C4-2B (cell line): ENCODE measurements around the gene CDC42EP2.
A peak's percentile ranks its signal among the peaks of the same experiment; 100 is the strongest.
"Not testable (repeated sequence)": the region's sequence is repeated elsewhere in the genome, so short reads cannot be mapped to it uniquely, and the experiment has no call there.

ENCODE experiments used
- H3K27ac ChIP-seq: fragments of 450-650 bp; 2 replicates; pipeline ENCODE4 v1.5.1; 2017
- ZFX ChIP-seq: fragments of 450-650 bp; IDR thresholded peaks from 2 replicates; pipeline ENCODE4 v1.6.1; 2017
- TF ChIP-seq, protein P1 (sequence below): fragments of 450-650 bp; conservative IDR thresholded peaks from 2 replicates; pipeline ENCODE4 v1.5.1; 2017; ENCODE audit warnings: mild to moderate bottlenecking

CDC42EP2 gene

GRCh38 chr11:65330544-65330943 is 15.9 kb downstream of the CDC42EP2 start:
- H3K27ac ChIP-seq, result no peak overlapping the region
- TF ChIP-seq ZFX, result no peak
- TF ChIP-seq, protein P1, sequence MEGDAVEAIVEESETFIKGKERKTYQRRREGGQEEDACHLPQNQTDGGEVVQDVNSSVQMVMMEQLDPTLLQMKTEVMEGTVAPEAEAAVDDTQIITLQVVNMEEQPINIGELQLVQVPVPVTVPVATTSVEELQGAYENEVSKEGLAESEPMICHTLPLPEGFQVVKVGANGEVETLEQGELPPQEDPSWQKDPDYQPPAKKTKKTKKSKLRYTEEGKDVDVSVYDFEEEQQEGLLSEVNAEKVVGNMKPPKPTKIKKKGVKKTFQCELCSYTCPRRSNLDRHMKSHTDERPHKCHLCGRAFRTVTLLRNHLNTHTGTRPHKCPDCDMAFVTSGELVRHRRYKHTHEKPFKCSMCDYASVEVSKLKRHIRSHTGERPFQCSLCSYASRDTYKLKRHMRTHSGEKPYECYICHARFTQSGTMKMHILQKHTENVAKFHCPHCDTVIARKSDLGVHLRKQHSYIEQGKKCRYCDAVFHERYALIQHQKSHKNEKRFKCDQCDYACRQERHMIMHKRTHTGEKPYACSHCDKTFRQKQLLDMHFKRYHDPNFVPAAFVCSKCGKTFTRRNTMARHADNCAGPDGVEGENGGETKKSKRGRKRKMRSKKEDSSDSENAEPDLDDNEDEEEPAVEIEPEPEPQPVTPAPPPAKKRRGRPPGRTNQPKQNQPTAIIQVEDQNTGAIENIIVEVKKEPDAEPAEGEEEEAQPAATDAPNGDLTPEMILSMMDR, result no peak

DNA sequence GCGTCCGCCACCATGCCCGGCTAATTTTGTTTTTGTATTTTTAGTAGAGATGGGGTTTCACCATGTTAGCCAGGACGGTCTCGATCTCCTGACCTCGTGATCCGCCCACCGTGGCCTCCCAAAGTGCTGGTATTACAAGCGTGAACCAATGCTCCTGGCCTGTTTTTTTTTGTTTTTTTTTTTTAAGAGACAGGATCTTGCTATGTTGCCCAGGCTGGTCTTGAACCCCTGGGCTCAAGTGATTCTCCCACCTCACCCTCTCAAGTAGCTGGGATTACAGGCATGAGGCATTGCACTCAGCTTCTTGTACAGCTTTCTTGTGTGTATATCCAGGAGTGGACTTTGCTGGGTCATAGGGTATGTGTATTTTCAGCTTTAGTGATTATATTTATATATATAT is 17.9 kb downstream of the CDC42EP2 start:
- H3K27ac ChIP-seq, result not testable (repeated sequence)

DNA sequence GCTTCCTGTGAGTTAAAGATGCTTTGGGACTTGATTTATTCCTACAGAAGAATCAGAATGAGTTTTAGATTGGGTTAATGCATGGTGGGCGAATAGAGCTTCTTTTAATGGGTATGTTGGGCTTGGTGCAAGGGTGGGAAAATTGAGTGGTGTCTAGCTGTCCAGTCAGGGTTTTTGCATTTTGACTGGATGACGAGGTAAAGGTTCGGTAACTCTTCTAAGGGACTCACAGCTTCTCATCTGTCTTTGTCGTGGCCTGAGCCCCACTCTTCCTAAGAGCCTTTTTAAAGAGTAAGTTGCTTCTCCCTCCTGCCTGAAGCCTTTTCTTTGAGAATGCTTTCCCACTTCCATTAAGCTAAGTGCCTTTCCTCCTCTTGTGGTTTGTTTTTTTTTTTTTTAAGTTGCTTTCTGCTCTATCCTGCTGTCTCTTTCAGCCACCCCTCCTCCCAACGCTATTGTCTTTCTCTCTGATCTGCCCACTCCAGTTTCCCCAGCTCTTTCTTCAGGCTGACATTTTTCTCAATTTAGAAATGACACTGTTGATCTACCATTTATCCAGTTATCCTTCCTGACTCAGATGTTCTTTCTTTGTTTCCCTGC is 20.1 kb downstream of the CDC42EP2 start:
- TF ChIP-seq, protein P1, result no peak
- H3K27ac ChIP-seq, result peak overlapping the region; percentile 87

DNA sequence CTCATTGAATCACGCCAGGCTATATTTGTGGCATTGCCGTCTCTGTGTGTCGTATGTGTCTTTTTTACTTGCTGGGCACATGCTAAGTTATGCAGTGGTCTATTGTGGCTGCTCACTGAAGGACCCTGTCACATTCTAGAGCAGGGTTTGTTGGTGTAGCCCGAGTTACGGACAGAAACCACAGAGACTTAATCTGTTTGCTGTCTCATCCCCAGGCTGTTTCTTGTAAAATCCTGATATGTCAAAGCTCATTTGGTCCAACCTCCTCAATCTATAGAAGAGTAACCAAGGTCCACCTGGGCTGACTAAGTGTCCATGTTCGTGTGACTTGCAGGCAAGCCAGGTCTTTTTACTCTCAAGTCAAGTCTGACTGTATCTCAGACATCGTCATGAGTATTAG is 24.0 kb downstream of the CDC42EP2 start:
- no peak for TF ChIP-seq ZFX
- TF ChIP-seq, protein P1, result no peak
- no peak overlapping the region for H3K27ac ChIP-seq

DNA sequence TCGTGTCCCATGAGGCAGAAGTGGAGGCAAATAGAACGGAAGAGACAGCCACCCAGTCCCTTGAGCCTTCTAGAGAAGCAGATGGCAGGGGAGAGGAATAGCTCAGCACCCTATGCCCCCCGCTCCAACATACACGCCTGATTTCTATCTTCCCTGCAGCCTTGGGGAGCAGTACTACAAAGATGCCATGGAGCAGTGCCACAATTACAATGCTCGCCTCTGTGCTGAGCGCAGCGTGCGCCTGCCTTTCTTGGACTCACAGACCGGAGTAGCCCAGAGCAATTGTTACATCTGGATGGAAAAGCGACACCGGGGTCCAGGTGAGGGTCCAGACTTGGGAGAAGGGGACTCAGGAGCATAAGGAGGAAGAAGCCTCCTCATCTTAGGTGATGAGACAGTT is 25.6 kb downstream of the CDC42EP2 start:
- H3K27ac ChIP-seq, result no peak overlapping the region
- TF ChIP-seq, protein P1, result no peak
- TF ChIP-seq ZFX, result no peak

GRCh38 chr11:65341856-65342255 is 27.2 kb downstream of the CDC42EP2 start:
- H3K27ac ChIP-seq, result no peak overlapping the region
- TF ChIP-seq ZFX, result no peak
- TF ChIP-seq, protein P1, result no peak

- H3K27ac ChIP-seq, result no peak overlapping the region
- TF ChIP-seq, protein P1, result no peak
- TF ChIP-seq ZFX, result no peak
These were observed 36.8 kb downstream of the CDC42EP2 start for GRCh38 chr11:65351511-65351910.

GRCh38 chr11:65352783-65353182 is 38.1 kb downstream of the CDC42EP2 start:
- no peak overlapping the region for H3K27ac ChIP-seq
- TF ChIP-seq, protein P1, result no peak; the same call in 1 of the 2 replicates
- no peak for TF ChIP-seq ZFX
